Smooth muscle cell (in vitro differentiated cells): ENCODE data around the gene FLT4. TPM values are rescaled to one million over a fixed set of nuclear protein-coding genes. Genes with fewer than 3 reads are reported as not detected.

Experiments used
- DNase-seq: peaks from one replicate; lab custom pipeline; 2025; ENCODE audit not compliant: unreplicated experiment; lab: John Stamatoyannopoulos, UW
- H2AFZ ChIP-seq: fragments of 200-600 bp; sonication (generic); 2 replicates; pipeline ENCODE4 v1.6.0; 2016; ENCODE audit warnings: antibody characterized with exemption, low read depth, mild to moderate bottlenecking
- H3F3A ChIP-seq: fragments of 200-600 bp; sonication (generic); 2 replicates; pipeline ENCODE4 v1.6.0; 2017; ENCODE audit warnings: antibody characterized with exemption, low read depth
- H3K27ac ChIP-seq: fragments of 200-600 bp; sonication (generic); 2 replicates; pipeline ENCODE4 v1.5.1; 2016; ENCODE audit warnings: low read depth, mild to moderate bottlenecking
- H3K27me3 ChIP-seq: fragments of 200-600 bp; sonication (generic); 2 replicates; pipeline ENCODE4 v1.6.1; 2016; ENCODE audit warnings: low read depth, mild to moderate bottlenecking
- H3K36me3 ChIP-seq: fragments of 200-600 bp; sonication (generic); 2 replicates; pipeline ENCODE4 v1.5.1; 2016; ENCODE audit warnings: low read depth
- H3K4me1 ChIP-seq: fragments of 200-600 bp; sonication (generic); 2 replicates; pipeline ENCODE4 v1.5.1; 2016; ENCODE audit warnings: low read depth
- H3K4me2 ChIP-seq: fragments of 200-600 bp; sonication (generic); 2 replicates; pipeline ENCODE4 v1.6.0; 2016; ENCODE audit warnings: mild to moderate bottlenecking
- H3K4me3 ChIP-seq: fragments of 200-600 bp; sonication (generic); 2 replicates; pipeline ENCODE4 v1.5.1; 2016; ENCODE audit warnings: mild to moderate bottlenecking
- H3K79me2 ChIP-seq: fragments of 200-600 bp; sonication (generic); 2 replicates; pipeline ENCODE4 v1.6.0; 2016; ENCODE audit warnings: low read depth, mild to moderate bottlenecking
- H3K9ac ChIP-seq: fragments of 200-600 bp; sonication (generic); 2 replicates; pipeline ENCODE4 v1.6.0; 2016; ENCODE audit warnings: low read depth
- H3K9me3 ChIP-seq: fragments of 200-600 bp; sonication (generic); replicated peaks from 2 replicates; pipeline ENCODE4 v1.5.1; 2016; ENCODE audit warnings: low read depth
- H4K20me1 ChIP-seq: fragments of 200-600 bp; sonication (generic); 2 replicates; pipeline ENCODE4 v1.6.0; 2016; ENCODE audit warnings: low read depth
- CTCF ChIP-seq: fragments of 200-600 bp; sonication (generic); IDR thresholded peaks from 2 replicates; pipeline ENCODE4 v1.5.1; 2017; ENCODE audit warnings: borderline replicate concordance, mild to moderate bottlenecking, antibody characterized with exemption; ENCODE audit not compliant: insufficient read depth, poor library complexity, severe bottlenecking
- WGBS: methylation state at CpG from one replicate; pipeline ENCODE4 v1.1.7; 2016; ENCODE audit warnings: low lambda C conversion rate; 5-methylcytosine and 5-hydroxymethylcytosine counted together
- polyA plus RNA-seq: library from polyadenylated mRNA; unstranded; fragments of >200 nt; fragmentation: Nextera tagmentation; extraction: Ambion mirVana; gene quantifications from 2 replicates; pipeline ENCODE4 v1.2.1, GENCODE V29; 2016
- total RNA-seq: library from RNA; depleted of rRNA; stranded (reverse); fragments of >200 nt; gene quantifications from 2 replicates; pipeline ENCODE4 v1.2.3, GENCODE V29; 2014

The FLT4 gene
- total and polyA plus RNA-seq, 2 experiments from 2014 or later: not detected

- TF ChIP-seq CTCF: no peak
- Histone ChIP-seq H4K20me1 (no peaks in the 10 kb centered on the region), H3F3A (no peaks in the 10 kb centered on the region), H3K9ac (no peak overlapping the region), H3K4me2 (no peak overlapping the region), H2AFZ (no peak overlapping the region), H3K79me2 (no peaks in the 10 kb centered on the region), H3K9me3 (no peaks in the 10 kb centered on the region), H3K27ac (no peak overlapping the region), H3K4me1 (no peaks in the 10 kb centered on the region), H3K4me3 (no peak overlapping the region), H3K27me3 (peaks cover 21% of the 10 kb centered on the region), H3K36me3 (no peaks in the 10 kb centered on the region)
- no peak for DNase-seq
- 96% methylated on average over 17 of the region's 19 CpGs for WGBS
These were observed 8.4 kb downstream of the FLT4 start for GRCh38 chr5:180640861-180641565.

GRCh38 chr5:180640611-180640860 is 8.9 kb downstream of the FLT4 start:
- Histone ChIP-seq H3K4me2 (no peak overlapping the region), H3K9ac (no peak overlapping the region), H2AFZ (no peak overlapping the region), H3K4me3 (no peak overlapping the region), H3K79me2 (no peaks in the 10 kb centered on the region), H3K27ac (no peak overlapping the region), H4K20me1 (no peaks in the 10 kb centered on the region), H3K4me1 (no peaks in the 10 kb centered on the region), H3F3A (no peaks in the 10 kb centered on the region), H3K9me3 (no peaks in the 10 kb centered on the region), H3K36me3 (no peaks in the 10 kb centered on the region), H3K27me3 (peaks cover 18% of the 10 kb centered on the region)
- WGBS: 94% methylated on average over 6 of the region's 6 CpGs
- TF ChIP-seq CTCF: no peak
- no peak for DNase-seq

GRCh38 chr5:180639741-180640610 is 9.4 kb downstream of the FLT4 start:
- Histone ChIP-seq H2AFZ (no peak overlapping the region), H3K4me2 (no peak overlapping the region), H3K4me1 (no peaks in the 10 kb centered on the region), H3F3A (no peaks in the 10 kb centered on the region), H3K36me3 (no peaks in the 10 kb centered on the region), H3K79me2 (no peaks in the 10 kb centered on the region), H3K27me3 (peaks cover 16% of the 10 kb centered on the region), H3K9me3 (no peaks in the 10 kb centered on the region), H3K4me3 (no peak overlapping the region), H3K27ac (no peak overlapping the region), H3K9ac (no peak overlapping the region), H4K20me1 (no peaks in the 10 kb centered on the region)
- DNase-seq: no peak
- WGBS: 91% methylated on average over 23 of the region's 27 CpGs
- TF ChIP-seq CTCF: no peak
